ENCODE measurements around the gene CCDC85A.

The CCDC85A gene

DNA sequence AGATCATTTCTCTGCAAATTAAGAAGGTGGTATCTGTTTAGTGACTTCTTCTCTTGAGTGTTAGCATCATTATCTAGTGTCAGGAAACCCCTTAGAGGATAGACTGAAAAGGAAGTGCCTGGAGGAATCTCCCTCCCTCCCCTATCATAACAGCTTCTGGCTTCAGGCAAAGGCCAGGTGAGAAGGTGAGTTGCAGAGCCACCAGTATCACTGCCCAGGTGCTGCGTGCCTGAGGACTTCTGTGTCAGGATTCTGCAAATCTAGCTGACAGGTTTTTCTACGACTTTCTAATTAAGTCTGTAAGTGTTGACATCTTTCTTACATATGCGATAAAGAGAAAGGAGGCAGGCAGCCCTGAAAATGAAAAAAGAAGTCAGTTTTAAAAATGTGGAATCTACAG lies 111.9 kb downstream of the CCDC85A start:
- no peak for DNase-seq (ENCODE audit: low read depth in 1 of 2, low spot score in 1 of 2)

GRCh38 chr2:56297671-56298070 lies 113.9 kb downstream of the CCDC85A start:
- no peak for DNase-seq (ENCODE audit: low read depth in 1 of 2, low spot score in 1 of 2)

GRCh38 chr2:56299171-56299691 lies 115.4 kb downstream of the CCDC85A start:
- DNase-seq (ENCODE audit: low read depth in 1 of 2, low spot score in 1 of 2): no peak

DNA sequence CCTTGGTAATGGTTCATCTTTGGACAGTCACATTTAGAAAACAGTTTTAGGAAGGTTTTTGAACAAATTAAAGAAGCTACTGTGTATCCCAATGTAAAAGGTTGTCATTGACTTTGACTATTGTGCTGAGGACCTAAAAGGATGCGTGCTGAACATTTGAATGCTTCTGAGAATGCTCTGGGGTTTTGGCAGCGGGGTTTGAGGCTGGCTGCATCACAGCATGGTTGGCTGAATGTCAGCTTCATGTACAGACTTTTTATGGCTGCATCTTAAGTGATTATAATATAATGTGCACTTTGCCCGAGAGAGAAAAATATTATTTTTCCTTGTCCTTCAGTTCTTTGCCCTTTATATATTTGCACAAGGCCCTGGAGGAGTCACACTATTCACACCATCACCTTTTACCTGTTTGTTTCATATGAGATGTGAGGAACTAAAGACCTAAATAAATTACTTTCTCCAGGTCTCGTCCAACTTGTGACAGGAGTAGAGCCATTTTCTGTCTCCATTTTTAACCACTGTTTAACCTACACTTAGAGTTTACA lies 125.9 kb downstream of the CCDC85A start:
- DNase-seq (ENCODE audit: low read depth in 1 of 2, low spot score in 1 of 2): no peak

GRCh38 chr2:56313500-56313921 lies 129.7 kb downstream of the CCDC85A start:
- no peak for DNase-seq (ENCODE audit: low read depth in 1 of 2, low spot score in 1 of 2)

- DNase-seq (ENCODE audit: low read depth in 1 of 2, low spot score in 1 of 2): no peak
These were observed 130.6 kb downstream of the CCDC85A start for GRCh38 chr2:56314371-56314770.

- DNase-seq (ENCODE audit: low read depth in 1 of 2, low spot score in 1 of 2): no peak
These were observed 131.0 kb downstream of the CCDC85A start for GRCh38 chr2:56314796-56315195.

- DNase-seq (ENCODE audit: low read depth in 1 of 2, low spot score in 1 of 2): no peak
These were observed 131.6 kb downstream of the CCDC85A start for GRCh38 chr2:56315376-56315775.

GRCh38 chr2:56316011-56316410 lies 132.2 kb downstream of the CCDC85A start:
- DNase-seq (ENCODE audit: low read depth in 1 of 2, low spot score in 1 of 2): no peak

- no peak for DNase-seq (ENCODE audit: low read depth in 1 of 2, low spot score in 1 of 2)
These were observed 134.4 kb downstream of the CCDC85A start for GRCh38 chr2:56318147-56318546.

DNA sequence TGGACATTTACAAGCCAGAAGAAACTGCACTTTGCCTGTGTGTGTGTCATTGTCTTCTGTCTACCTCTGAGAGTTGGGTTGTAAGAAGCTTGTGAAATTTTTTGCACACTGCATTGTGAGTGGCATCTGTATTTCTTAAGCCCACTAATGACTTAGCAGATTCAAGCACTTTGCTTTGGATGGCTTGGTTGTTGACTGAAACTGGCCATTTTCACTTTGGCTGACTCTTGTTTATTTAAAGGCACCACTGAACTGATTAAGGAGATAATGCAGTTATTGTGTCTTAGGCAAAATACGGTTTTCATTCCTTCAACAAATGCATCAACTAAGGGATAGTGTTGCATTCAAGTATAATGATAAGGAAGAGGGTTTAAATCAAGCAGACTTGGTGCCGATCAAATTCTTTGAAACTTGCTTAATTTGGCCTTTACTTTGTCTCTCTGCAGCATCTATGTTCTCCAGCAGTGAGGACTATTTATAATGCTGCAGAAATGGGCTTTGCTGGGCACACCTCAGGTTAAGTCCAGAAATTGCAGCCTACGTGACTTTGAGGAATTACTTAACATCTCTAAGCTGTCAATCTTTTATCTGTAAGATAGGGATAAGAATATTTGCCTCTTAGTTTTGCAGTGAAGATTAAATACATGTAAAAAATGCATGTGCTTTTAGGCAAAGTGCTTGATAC lies 142.0 kb downstream of the CCDC85A start:
- DNase-seq (ENCODE audit: low read depth in 1 of 2, low spot score in 1 of 2): no peak

DNA sequence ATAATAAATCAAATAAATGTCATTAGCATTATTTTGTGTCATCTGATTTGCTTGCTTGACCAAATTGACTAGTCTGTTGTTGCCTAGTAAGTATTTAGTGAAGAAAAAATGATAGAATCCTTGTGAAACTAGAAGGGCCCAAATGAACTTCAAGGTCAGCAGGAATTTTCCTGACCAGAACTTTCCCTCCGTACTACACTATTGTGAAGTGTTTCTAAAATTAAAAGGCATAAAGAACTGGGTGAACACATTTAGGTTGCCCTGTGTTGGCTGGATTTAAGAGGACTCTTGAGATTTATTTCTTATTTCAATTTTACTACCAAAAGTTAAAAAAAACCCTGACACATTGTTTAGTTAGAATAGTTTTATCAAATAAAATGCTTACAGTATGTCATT lies 142.6 kb downstream of the CCDC85A start:
- no peak for DNase-seq (ENCODE audit: low read depth in 1 of 2, low spot score in 1 of 2)

DNA sequence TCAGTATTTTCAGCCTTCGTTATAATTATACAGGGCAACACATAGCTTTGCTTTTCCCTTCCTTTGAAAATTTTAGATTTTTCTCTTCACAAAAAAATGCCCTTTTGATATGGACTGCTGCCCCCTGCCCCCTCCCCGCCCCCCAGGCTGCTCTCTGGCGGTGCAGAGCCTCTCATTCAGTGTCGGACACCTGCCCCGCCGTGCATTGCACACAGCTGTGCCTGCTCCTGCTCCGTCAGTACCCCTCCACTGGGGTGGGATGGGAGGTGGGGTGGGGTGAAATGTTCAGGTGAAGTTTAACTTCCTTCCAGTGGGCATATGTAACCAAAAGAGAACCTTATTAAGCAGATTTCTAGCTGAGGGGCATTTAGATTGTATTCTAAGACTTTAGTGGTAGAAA lies 148.0 kb downstream of the CCDC85A start:
- DNase-seq (ENCODE audit: low read depth in 1 of 2, low spot score in 1 of 2): no peak

DNA sequence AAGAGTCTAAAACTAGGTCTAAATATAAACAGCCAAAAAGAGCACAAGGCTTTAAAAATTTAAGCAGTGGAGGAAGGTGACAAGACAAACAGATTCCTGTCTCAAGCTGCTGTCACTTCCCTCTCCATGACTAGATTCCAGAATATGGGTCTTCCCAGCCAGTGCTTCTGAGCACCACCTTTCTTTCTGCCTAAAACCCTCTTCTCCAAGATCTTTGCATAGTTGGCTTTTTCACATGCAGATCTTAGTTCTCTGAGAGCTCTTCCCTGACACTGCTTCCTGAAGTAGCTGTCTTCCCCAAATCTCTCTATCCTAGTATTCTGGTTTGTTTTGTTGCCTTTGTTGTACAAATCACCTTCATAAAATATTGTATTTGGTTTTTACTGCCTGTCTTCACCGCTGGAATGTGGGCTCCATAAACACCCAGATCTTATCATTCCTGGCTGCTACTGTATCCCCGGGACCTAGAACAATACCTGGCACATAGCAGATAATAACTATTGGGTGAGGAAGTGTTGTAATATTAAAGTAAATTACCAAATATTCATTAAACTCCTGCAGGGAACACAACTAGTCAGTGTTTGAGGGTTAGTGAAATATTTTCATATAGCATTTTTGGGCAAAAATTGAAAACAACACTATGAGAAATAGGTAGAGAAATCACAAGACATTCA lies 150.2 kb downstream of the CCDC85A start:
- no peak for DNase-seq (ENCODE audit: low read depth in 1 of 2, low spot score in 1 of 2)

- DNase-seq (ENCODE audit: low read depth in 1 of 2, low spot score in 1 of 2): no peak
These were observed 150.8 kb downstream of the CCDC85A start for GRCh38 chr2:56334622-56335021.

DNA sequence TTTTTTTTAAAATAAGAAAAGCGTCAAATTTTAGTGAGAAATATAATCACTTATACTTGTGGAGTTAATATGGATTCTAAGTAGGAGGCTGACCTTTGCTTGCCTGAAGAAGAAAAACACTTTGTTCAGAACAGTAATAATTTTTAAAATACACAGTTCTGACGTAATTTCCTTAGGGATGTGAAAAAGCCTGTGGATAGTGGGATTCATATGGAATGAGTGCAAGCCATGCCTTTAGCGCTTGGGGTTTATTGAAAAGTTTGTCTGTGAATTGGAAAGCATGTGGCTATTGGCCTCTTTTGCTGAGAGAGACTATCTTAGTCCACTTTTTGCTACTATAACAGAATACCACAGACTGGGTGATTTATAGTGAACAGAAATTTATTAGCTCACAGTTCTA lies 151.3 kb downstream of the CCDC85A start:
- DNase-seq (ENCODE audit: low read depth in 1 of 2, low spot score in 1 of 2): no peak

- no peak for DNase-seq (ENCODE audit: low read depth in 1 of 2, low spot score in 1 of 2)
These were observed 153.6 kb downstream of the CCDC85A start for GRCh38 chr2:56337342-56337741.

DNA sequence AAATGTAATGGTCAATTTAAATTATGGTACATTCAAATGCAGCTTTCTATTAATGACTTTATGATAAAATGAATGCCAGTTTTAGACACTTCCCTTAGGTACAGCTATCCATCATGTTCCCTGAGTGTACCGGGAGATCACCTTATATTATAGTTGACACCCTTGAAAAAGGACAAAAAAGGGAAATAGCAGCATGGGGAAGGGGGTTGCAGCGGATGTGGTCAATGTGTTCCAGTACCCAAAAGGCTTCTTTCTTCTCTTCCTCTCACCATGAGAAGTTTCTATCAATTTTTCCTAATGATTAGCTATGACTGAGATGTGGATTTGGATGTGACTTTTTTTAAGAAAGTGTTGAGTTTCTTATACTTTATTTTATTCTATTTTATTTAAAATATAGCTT lies 154.4 kb downstream of the CCDC85A start:
- no peak for DNase-seq (ENCODE audit: low read depth in 1 of 2, low spot score in 1 of 2)

DNA sequence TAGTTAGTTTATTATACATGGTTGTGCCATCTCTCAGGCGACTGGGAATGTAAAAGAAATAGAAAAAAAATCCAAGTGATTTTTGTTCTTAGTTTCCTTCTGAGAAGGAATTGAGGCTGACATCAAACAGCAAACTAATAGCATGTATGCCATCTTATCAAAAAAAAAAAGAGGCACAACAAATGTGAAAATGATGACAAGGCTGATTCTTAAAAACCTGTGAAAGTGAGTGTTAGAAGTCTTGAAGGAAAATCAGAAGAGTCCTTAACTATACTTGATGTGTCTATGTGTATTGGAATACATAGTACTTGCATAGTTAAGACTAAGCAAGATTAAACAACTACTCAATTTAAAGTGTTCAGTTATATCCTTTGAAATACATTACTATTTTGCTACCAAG lies 161.0 kb downstream of the CCDC85A start:
- DNase-seq (ENCODE audit: low read depth in 1 of 2, low spot score in 1 of 2): no peak

DNA sequence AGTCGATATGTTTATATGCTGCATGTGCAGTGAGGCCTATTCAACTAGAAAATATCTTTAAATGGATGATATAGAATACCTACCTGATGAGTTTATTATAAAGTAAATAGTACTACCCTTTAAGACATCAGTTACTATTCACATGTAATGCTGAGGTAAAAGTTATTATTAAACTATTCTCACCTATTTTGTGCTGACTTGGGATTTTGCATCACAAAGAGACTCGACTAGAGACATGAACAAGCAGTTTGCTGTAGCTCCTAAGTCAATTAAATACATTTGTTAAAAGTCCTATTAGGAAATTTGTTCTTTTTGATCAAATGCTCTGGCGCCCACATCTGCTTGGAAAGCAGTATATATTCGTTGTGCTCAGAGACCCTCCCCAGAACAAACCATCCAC lies 164.1 kb downstream of the CCDC85A start:
- DNase-seq (ENCODE audit: low read depth in 1 of 2, low spot score in 1 of 2): no peak

DNA sequence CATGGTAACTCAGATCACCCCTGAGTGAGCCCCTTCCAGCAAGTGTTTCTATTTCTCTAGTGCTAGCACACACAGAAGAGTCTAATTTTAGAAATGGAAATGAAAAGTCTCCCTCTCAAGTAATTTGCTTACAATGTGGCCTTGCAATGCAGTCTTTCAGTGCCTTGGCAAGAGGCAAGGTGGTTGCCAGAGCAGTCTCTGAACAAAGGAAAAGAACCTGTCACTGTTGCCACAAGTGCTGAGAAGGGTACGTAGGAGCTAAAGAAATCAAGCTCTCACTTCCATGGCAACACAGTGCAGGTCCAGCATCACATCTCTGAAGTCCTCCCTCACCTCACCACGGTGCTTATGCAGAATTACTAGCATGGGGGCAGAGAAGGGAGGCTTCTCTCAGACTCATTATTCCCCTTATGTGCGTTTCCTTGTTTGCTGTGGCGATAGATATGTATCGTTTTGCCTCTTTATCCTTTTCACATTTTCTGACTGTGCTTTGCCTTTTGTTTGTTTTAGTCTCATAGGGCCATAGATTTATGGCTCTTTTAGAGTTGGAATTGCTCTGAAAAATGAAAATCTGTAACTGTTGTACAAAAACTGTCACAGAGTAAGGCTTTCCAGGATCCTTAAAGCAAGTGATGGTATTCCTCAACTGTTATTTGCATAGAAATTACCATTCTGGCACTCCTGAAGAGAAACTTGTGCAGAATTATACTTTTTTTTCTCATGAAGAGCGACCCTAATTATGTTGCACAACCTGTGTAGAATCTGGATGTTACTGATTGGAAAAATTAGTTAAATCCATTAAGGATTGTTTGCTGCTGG lies 164.8 kb downstream of the CCDC85A start:
- DNase-seq (ENCODE audit: low read depth in 1 of 2, low spot score in 1 of 2): no peak

Measured in activated CD4-positive, alpha-beta T cell treated with anti-CD3 and anti-CD28 coated beads, Interleukin-2, amount 50 U/mL, for 24 hours (primary cell).